Endothelial cell (in vitro differentiated cells): Measurements from ENCODE around the gene STK4. TPM values are rescaled to one million over a fixed set of nuclear protein-coding genes. Genes with fewer than 3 reads are reported as not detected.
A peak's percentile ranks its signal among the peaks of the same experiment; 100 is the strongest.
"Not testable (repeated sequence)": the region's sequence is repeated elsewhere in the genome, so short reads cannot be mapped to it uniquely, and the experiment has no call there.

Source experiments
- DNase-seq: peaks from one replicate; pipeline ENCODE4 v3.0.0; 2021; ENCODE audit warnings: low spot score
- H3K27ac Mint-ChIP-seq: one replicate; pipeline ENCODE4 v1.8.0; 2021; ENCODE audit warnings: mixed read lengths, inconsistent platforms; ENCODE audit not compliant: unreplicated experiment
- H3K27me3 Mint-ChIP-seq: one replicate; pipeline ENCODE4 v1.8.0; 2021; ENCODE audit warnings: mild to moderate bottlenecking, moderate library complexity, mixed read lengths, inconsistent platforms; ENCODE audit not compliant: unreplicated experiment
- H3K36me3 Mint-ChIP-seq: one replicate; pipeline ENCODE4 v1.8.0; 2021; ENCODE audit warnings: mild to moderate bottlenecking, low read depth, mixed read lengths, inconsistent platforms; ENCODE audit not compliant: unreplicated experiment
- H3K4me1 Mint-ChIP-seq: one replicate; pipeline ENCODE4 v1.8.0; 2021; ENCODE audit warnings: mild to moderate bottlenecking, mixed read lengths, inconsistent platforms; ENCODE audit not compliant: unreplicated experiment
- H3K4me3 Mint-ChIP-seq: one replicate; pipeline ENCODE4 v1.8.0; 2021; ENCODE audit warnings: mild to moderate bottlenecking, mixed read lengths, inconsistent platforms; ENCODE audit not compliant: unreplicated experiment
- H3K9me3 Mint-ChIP-seq: one replicate; pipeline ENCODE4 v1.8.0; 2021; ENCODE audit warnings: mixed read lengths, inconsistent platforms; ENCODE audit not compliant: unreplicated experiment
- CTCF ChIP-seq: fragments of 200-600 bp; sonication (generic); IDR thresholded peaks from one replicate; pipeline ENCODE4 v1.5.0; 2021; ENCODE audit warnings: antibody characterized with exemption; ENCODE audit not compliant: unreplicated experiment
- total RNA-seq: library from RNA; stranded (reverse); fragmentation: NEBNext Ultra II Directional; extraction: Animal tissue kit (Norgen Biotek cat#: 25700); gene quantifications from one replicate; pipeline ENCODE4 v1.2.1, GENCODE V29; 2021; ENCODE audit not compliant: unreplicated experiment

Gene STK4
- total RNA-seq, 1 donor from 2014 or later, result 34.1 TPM

GRCh38 chr20:45008521-45009049 is 42.3 kb downstream of the STK4 start:
- Mint-ChIP-seq H3K27ac (no peak overlapping the region), H3K4me3 (no peak overlapping the region), H3K4me1 (no peaks in the 10 kb centered on the region), H3K27me3 (no peaks in the 10 kb centered on the region), H3K9me3 (no peaks in the 10 kb centered on the region), H3K36me3 (peaks cover 4% of the 10 kb centered on the region)
- no peak for TF ChIP-seq CTCF
- no peak for DNase-seq

- Mint-ChIP-seq H3K4me1 (no peaks in the 10 kb centered on the region), H3K4me3 (no peak overlapping the region), H3K36me3 (peaks cover 4% of the 10 kb centered on the region), H3K27ac (no peak overlapping the region), H3K9me3 (no peaks in the 10 kb centered on the region), H3K27me3 (no peaks in the 10 kb centered on the region)
- DNase-seq, result no peak
- no peak for TF ChIP-seq CTCF
These were observed 44.1 kb downstream of the STK4 start for GRCh38 chr20:45010399-45010828.

GRCh38 chr20:45011108-45011526 is 44.8 kb downstream of the STK4 start:
- H3K27ac Mint-ChIP-seq, result no peak overlapping the region
- peaks cover 4% of the 10 kb centered on the region for H3K36me3 Mint-ChIP-seq
- no peaks in the 10 kb centered on the region for H3K4me1 Mint-ChIP-seq
- no peaks in the 10 kb centered on the region for H3K27me3 Mint-ChIP-seq
- H3K4me3 Mint-ChIP-seq, result no peak overlapping the region
- TF ChIP-seq CTCF, result peak; percentile 40
- peak; percentile 41 for DNase-seq
- no peaks in the 10 kb centered on the region for H3K9me3 Mint-ChIP-seq

GRCh38 chr20:45012682-45013302 is 46.5 kb downstream of the STK4 start:
- no peak for DNase-seq
- no peaks in the 10 kb centered on the region for H3K36me3 Mint-ChIP-seq
- TF ChIP-seq CTCF, result no peak
- no peak overlapping the region for H3K4me3 Mint-ChIP-seq
- H3K27ac Mint-ChIP-seq, result no peak overlapping the region
- H3K27me3 Mint-ChIP-seq, result no peaks in the 10 kb centered on the region
- peaks cover 4% of the 10 kb centered on the region for H3K4me1 Mint-ChIP-seq
- no peaks in the 10 kb centered on the region for H3K9me3 Mint-ChIP-seq

DNA sequence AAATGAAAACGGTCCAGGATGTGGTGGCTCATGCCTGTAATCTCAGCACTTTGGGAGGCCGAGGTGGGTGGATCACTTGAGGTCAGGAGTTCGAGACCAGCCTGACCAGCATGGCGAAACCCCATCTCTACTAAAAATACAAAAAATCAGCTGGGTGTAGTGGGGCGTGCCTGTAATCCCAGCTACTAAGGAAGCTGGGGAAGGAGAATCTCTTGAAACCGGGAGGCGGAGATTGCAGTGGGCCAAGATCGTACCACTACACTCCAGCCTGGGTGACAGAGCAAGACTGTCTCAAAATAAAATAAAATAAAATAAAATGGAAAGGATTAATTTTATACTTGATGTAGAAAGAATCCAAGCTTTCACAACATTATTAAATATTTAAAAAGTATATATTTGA is 47.8 kb downstream of the STK4 start:
- not testable (repeated sequence) for H3K36me3 Mint-ChIP-seq, H3K9me3 Mint-ChIP-seq, H3K4me1 Mint-ChIP-seq, H3K27ac Mint-ChIP-seq, DNase-seq, H3K27me3 Mint-ChIP-seq, H3K4me3 Mint-ChIP-seq
